Measurements from ENCODE around the gene CFAP97D1. TPM values are rescaled to one million over a fixed set of nuclear protein-coding genes. Genes with fewer than 3 reads are reported as not detected.

The CFAP97D1 gene
- total and polyA plus RNA-seq, 2 experiments from 2014 or later, result not detected

DNA sequence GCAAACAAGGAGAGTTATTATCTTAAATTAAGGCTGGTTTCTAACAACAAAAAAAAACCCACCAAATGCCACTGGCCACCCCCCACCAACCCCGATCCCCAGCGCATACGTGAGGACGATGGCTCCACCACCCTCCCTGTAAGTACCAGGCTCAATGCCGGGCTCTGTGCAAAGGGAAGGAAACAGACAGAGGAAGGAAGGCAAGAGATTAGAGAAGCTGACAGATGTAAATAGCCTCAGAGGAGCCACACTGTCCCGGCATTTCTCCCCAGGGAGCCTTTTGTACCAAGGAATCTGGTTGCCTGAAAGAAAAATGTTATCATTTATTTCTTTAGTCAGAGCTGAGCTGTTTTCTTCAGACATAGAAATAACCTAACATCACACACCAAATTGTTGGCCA is 34.7 kb upstream of the CFAP97D1 start:
- WGBS, 2 experiments (ENCODE audit: low coverage in 1 of 2, low lambda C conversion rate in 2 of 2, missing lambda C conversion rate in 2 of 2), result 7 to 11% methylated on average over 6 of the region's 6 CpGs
- H3K9me2 ChIP-seq (ENCODE audit: insufficient read depth), result no peaks in the 10 kb centered on the region
- no peaks in the 10 kb centered on the region for H3K79me2 ChIP-seq (ENCODE audit: insufficient read depth)
- no peak overlapping the region for H3K4me3 ChIP-seq
- TF ChIP-seq EZH2phosphoT487 (IDR thresholded peaks at IDR 0.05; ENCODE audit: insufficient read depth, low read depth) (no peak), EZH2 (IDR thresholded peaks at IDR 0.05; ENCODE audit: insufficient read depth, poor library complexity, severe bottlenecking) (no peak)
- peak overlapping the region; percentile 1 for H3K4me2 ChIP-seq (ENCODE audit: unreplicated experiment)
- H3K9me3 ChIP-seq (ENCODE audit: low read depth), result no peaks in the 10 kb centered on the region
- peaks cover 13% of the 10 kb centered on the region for H3F3A ChIP-seq (ENCODE audit: insufficient read depth)
- in situ Hi-C loops (cut with MboI), result loop anchor here (10.0 kb wide), 1 partner anchor 161 kb away; no protein-coding TSS in a partner anchor
- peak; percentile 42 for DNase-seq
- H3K27me3 ChIP-seq (replicated peaks; ENCODE audit: insufficient read depth), result no peaks in the 10 kb centered on the region
- peaks cover 29% of the 10 kb centered on the region for H3K4me1 ChIP-seq (ENCODE audit: insufficient read depth)
- no peak overlapping the region for H3K9ac ChIP-seq
- no peaks in the 10 kb centered on the region for H3K36me3 ChIP-seq (ENCODE audit: low read depth)
- no peaks in the 10 kb centered on the region for H4K20me1 ChIP-seq (ENCODE audit: insufficient read depth)
- H2AFZ ChIP-seq, result peak overlapping the region; percentile 27
- H3K27ac ChIP-seq, result no peak overlapping the region

DNA sequence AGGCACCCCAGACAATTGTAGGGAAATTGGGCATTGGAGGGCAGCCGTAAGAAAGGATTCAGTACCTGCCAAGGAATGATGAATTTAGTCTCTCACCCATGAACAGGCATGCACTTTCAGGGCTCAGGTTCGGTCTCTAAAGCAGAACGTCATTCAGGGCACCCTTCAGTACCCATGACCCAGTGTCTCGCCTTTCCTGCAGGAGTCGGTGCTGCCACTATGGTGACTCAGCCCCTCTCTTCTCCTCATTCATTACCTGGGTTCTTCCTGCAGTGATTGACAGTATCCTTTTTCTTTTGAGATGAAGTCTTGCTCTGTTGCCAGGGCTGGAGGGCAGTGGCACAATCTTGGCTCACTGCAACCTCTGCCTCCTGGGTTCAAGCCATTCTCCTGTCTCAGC is 30.1 kb upstream of the CFAP97D1 start:
- H2AFZ ChIP-seq, result peak overlapping the region; percentile 57; the same call in 1 of the 2 replicates
- H3K9ac ChIP-seq, result no peak overlapping the region
- in situ Hi-C loops (cut with MboI), result no loop called here
- peaks cover 17% of the 10 kb centered on the region for H3F3A ChIP-seq (ENCODE audit: insufficient read depth)
- H3K4me3 ChIP-seq, result no peak overlapping the region
- no peak for TF ChIP-seq EZH2 (IDR thresholded peaks at IDR 0.05; ENCODE audit: insufficient read depth, poor library complexity, severe bottlenecking)
- TF ChIP-seq EZH2phosphoT487 (IDR thresholded peaks at IDR 0.05; ENCODE audit: insufficient read depth, low read depth), result no peak
- no peak overlapping the region for H3K27ac ChIP-seq
- H3K4me2 ChIP-seq (ENCODE audit: unreplicated experiment), result peak overlapping the region; percentile 26
- no peak for DNase-seq
- no peaks in the 10 kb centered on the region for H3K36me3 ChIP-seq (ENCODE audit: low read depth)
- peaks cover 33% of the 10 kb centered on the region for H3K4me1 ChIP-seq (ENCODE audit: insufficient read depth)
- H3K27me3 ChIP-seq (replicated peaks; ENCODE audit: insufficient read depth), result no peaks in the 10 kb centered on the region
- 65 to 75% methylated on average over 5 of the region's 5 CpGs for WGBS, 2 experiments (ENCODE audit: low coverage in 1 of 2, low lambda C conversion rate in 2 of 2, missing lambda C conversion rate in 2 of 2)
- H3K79me2 ChIP-seq (ENCODE audit: insufficient read depth), result no peaks in the 10 kb centered on the region
- H3K9me2 ChIP-seq (ENCODE audit: insufficient read depth), result no peaks in the 10 kb centered on the region
- no peaks in the 10 kb centered on the region for H3K9me3 ChIP-seq (ENCODE audit: low read depth)
- no peaks in the 10 kb centered on the region for H4K20me1 ChIP-seq (ENCODE audit: insufficient read depth)

DNA sequence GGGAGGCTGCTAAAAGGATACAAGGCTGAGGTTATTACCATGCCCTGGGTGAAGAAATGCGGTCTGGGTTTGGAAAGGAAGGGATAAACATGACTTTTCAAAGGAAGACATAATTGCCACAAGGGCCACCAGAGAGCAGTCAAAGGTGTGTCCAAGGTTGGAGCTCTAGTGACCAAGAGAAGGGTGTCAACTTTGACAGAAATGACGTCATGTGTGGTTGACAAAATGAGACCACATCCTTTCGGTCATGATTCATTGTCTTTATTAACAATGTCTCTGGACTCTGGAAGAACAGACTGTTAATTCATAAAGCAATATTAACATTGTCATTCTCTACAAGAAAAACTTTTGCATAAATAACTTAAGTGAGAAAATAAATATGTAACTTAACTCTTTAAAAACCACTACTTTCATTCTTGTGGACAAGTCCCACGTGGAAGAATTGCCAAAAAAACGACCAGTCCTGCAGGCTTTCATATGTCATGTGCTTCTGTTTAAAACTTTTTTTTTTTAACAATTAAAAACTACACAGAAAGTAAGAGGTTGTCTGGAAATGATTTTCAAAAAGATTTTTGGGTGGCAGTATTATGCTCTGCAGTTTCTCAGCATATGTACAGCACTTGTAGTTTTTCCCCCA is 26.6 kb upstream of the CFAP97D1 start:
- WGBS, 2 experiments (ENCODE audit: low coverage in 1 of 2, low lambda C conversion rate in 2 of 2, missing lambda C conversion rate in 2 of 2), result 30 to 32% methylated on average over 5 of the region's 5 CpGs
- no peak overlapping the region for H3K27ac ChIP-seq

DNA sequence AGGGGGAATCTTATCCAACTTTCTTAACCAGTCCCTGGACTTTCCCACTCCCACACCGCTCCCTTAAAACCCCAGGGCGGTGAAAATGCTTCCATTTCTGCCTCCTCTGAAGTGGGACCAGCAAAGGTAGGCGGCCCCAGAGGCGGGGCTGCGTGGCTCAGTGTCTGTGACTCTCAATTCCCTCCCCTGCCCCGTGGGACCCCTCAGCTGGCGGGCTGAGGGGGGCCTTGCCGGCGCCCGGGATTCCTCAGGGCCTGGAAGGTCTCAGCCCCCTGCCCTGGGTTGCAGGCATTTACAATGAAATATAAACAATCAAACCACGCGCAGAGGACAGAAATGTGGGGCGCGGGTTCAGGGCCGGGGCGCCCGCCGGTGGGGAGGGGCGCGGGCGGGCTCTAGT is 25.3 kb upstream of the CFAP97D1 start:
- Histone ChIP-seq H3K4me3 (no peak overlapping the region), H3K79me2 (ENCODE audit: insufficient read depth) (no peaks in the 10 kb centered on the region), H2AFZ (no peak overlapping the region), H3K27ac (no peak overlapping the region), H3K9me2 (ENCODE audit: insufficient read depth) (no peaks in the 10 kb centered on the region), H3K9me3 (ENCODE audit: low read depth) (no peaks in the 10 kb centered on the region), H3K9ac (no peak overlapping the region), H3K36me3 (ENCODE audit: low read depth) (no peaks in the 10 kb centered on the region), H4K20me1 (ENCODE audit: insufficient read depth) (no peaks in the 10 kb centered on the region), H3K27me3 (replicated peaks; ENCODE audit: insufficient read depth) (0 out of 2 replicates have a peak, but pooled peaks cover 13% of the 10 kb centered on the region), H3K4me2 (ENCODE audit: unreplicated experiment) (no peak overlapping the region), H3K4me1 (ENCODE audit: insufficient read depth) (peaks cover 13% of the 10 kb centered on the region), H3F3A (ENCODE audit: insufficient read depth) (peaks cover 3% of the 10 kb centered on the region; the same call in 1 of the 2 replicates)
- DNase-seq, result no peak
- TF ChIP-seq EZH2phosphoT487 (IDR thresholded peaks at IDR 0.05; ENCODE audit: insufficient read depth, low read depth), result no peak
- TF ChIP-seq EZH2 (IDR thresholded peaks at IDR 0.05; ENCODE audit: insufficient read depth, poor library complexity, severe bottlenecking), result no peak
- WGBS, 2 experiments (ENCODE audit: low coverage in 1 of 2, low lambda C conversion rate in 2 of 2, missing lambda C conversion rate in 2 of 2), result 63 to 81% methylated on average over 12 to 21 of the region's 21 CpGs
- in situ Hi-C loops (cut with MboI), result no loop called here

More for the DNA sequence above, 26.6 kb upstream of the CFAP97D1 start:
- H4K20me1 ChIP-seq (ENCODE audit: insufficient read depth), result no peaks in the 10 kb centered on the region
- H3K27me3 ChIP-seq (replicated peaks; ENCODE audit: insufficient read depth), result 0 out of 2 replicates have a peak, but pooled peaks cover 10% of the 10 kb centered on the region
- no peak for TF ChIP-seq EZH2 (IDR thresholded peaks at IDR 0.05; ENCODE audit: insufficient read depth, poor library complexity, severe bottlenecking)
- no peak for TF ChIP-seq EZH2phosphoT487 (IDR thresholded peaks at IDR 0.05; ENCODE audit: insufficient read depth, low read depth)
- peaks cover 7% of the 10 kb centered on the region for H3F3A ChIP-seq (ENCODE audit: insufficient read depth)
- H3K36me3 ChIP-seq (ENCODE audit: low read depth), result no peaks in the 10 kb centered on the region
- in situ Hi-C loops (cut with MboI), result no loop called here
- H3K4me3 ChIP-seq, result no peak overlapping the region
- no peaks in the 10 kb centered on the region for H3K79me2 ChIP-seq (ENCODE audit: insufficient read depth)
- no peaks in the 10 kb centered on the region for H3K9me3 ChIP-seq (ENCODE audit: low read depth)
- H2AFZ ChIP-seq, result no peak overlapping the region
- no peaks in the 10 kb centered on the region for H3K9me2 ChIP-seq (ENCODE audit: insufficient read depth)
- no peak overlapping the region for H3K9ac ChIP-seq
- H3K4me1 ChIP-seq (ENCODE audit: insufficient read depth), result peaks cover 21% of the 10 kb centered on the region
- peak; percentile 66 for DNase-seq
- no peak overlapping the region for H3K4me2 ChIP-seq (ENCODE audit: unreplicated experiment)

Data from GM23248 (cell line).